Peyer's patch (tissue), 4 donors: ENCODE data around the gene STAT5B.

Experiments used
- CTCF ChIP-seq, 6 experiments: fragments of 450-650 bp in 4 of 6; fragments of 200-600 bp in 2 of 6; sonication (generic) in 1 of 6; IDR thresholded peaks; one replicate each; pipeline ENCODE4 v1.5.1; 2017 to 2019; ENCODE audit warnings: antibody characterized with exemption in 6 of 6, mild to moderate bottlenecking in 3 of 6, moderate library complexity in 1 of 6
- POLR2A ChIP-seq, 2 donors: fragments of 450-650 bp; IDR thresholded peaks; one replicate each; pipeline ENCODE4 v1.5.1; 2017; ENCODE audit warnings: antibody characterized with exemption in 2 of 2, mild to moderate bottlenecking in 2 of 2, moderate library complexity in 2 of 2

GRCh38 chr17:42309986-42310786, 34.0 kb upstream of the STAT5B start:
- no peak for TF ChIP-seq CTCF (IDR thresholded peaks at IDR 0.05)
- no peak for TF ChIP-seq POLR2A (IDR thresholded peaks at IDR 0.05)
